MM.1S (cell line): ENCODE data around the gene TCP11.

ENCODE experiments used
- CTCF ChIP-seq: fragments of 300-600 bp; sonication (generic); IDR thresholded peaks from 2 replicates; pipeline ENCODE4 v1.5.1; 2016; ENCODE audit warnings: antibody characterized with exemption, low read length, mixed read lengths
- EZH2phosphoT487 ChIP-seq: fragments of 300-600 bp; sonication (generic); IDR thresholded peaks from 2 replicates; pipeline ENCODE4 v1.6.1; 2018; ENCODE audit warnings: antibody characterized with exemption, low read length

- TF ChIP-seq EZH2phosphoT487: no peak
- no peak for TF ChIP-seq CTCF
Measured at GRCh38 chr6:35085359-35086281, 55.5 kb downstream of the TCP11 start.
